Upper lobe of right lung (tissue), 1 donor: Measurements from ENCODE around the gene AUH. TPM values are rescaled to one million over a fixed set of nuclear protein-coding genes. Genes with fewer than 3 reads are reported as not detected.

Source experiments
- ATAC-seq: fragments of 200-7000 bp; cut with Tn5 transposase; one replicate; pipeline ENCODE4 v1.9.1; 2020; ENCODE audit warnings: mild to moderate bottlenecking, moderate library complexity
- DNase-seq: peaks from one replicate; pipeline ENCODE4 v3.0.0-alpha.2; 2020
- H3K27ac ChIP-seq: fragments of 200-600 bp; one replicate; pipeline ENCODE4 v1.8.0; 2022
- H3K27me3 ChIP-seq: fragments of 200-600 bp; one replicate; pipeline ENCODE4 v1.8.0; 2022; ENCODE audit warnings: mild to moderate bottlenecking
- H3K36me3 ChIP-seq: fragments of 200-600 bp; one replicate; pipeline ENCODE4 v1.8.0; 2022
- H3K4me1 ChIP-seq: fragments of 200-600 bp; one replicate; pipeline ENCODE4 v1.8.0; 2022
- H3K4me3 ChIP-seq: fragments of 200-600 bp; one replicate; pipeline ENCODE4 v1.8.0; 2022; ENCODE audit warnings: mild to moderate bottlenecking
- H3K9me3 ChIP-seq: fragments of 200-600 bp; one replicate; pipeline ENCODE4 v1.8.0; 2022
- CTCF ChIP-seq: fragments of 200-600 bp; IDR thresholded peaks from one replicate; pipeline ENCODE4 v1.8.0; 2022; ENCODE audit warnings: antibody characterized with exemption
- intact Hi-C: fragments of 100-400 bp; cut with DNase I; formaldehyde crosslinking; loops from one replicate; pipeline ENCODE4 v1.11.0; 2022
- total RNA-seq: library from RNA; stranded (reverse); fragmentation: NEBNext Ultra II Directional; extraction: Animal tissue kit (Norgen Biotek cat#: 25700); gene quantifications from one replicate; pipeline ENCODE4 v1.2.1, GENCODE V29; 2021
- donor health status: DM: no; HTN: yes; CAD: no; lungs with severe emphysema.

Gene AUH
- total RNA-seq, 1 donor from 2014 or later = 18.6 TPM

- no peak for DNase-seq
- no peaks in the 10 kb centered on the region for H3K36me3 ChIP-seq
- no peaks in the 10 kb centered on the region for H3K9me3 ChIP-seq
- no peaks in the 10 kb centered on the region for H3K27me3 ChIP-seq
- intact Hi-C loops = no loop called here
- ATAC-seq = no peak
- no peaks in the 10 kb centered on the region for H3K4me1 ChIP-seq
- no peak overlapping the region for H3K27ac ChIP-seq
- no peak overlapping the region for H3K4me3 ChIP-seq
- TF ChIP-seq CTCF = no peak
Observed at GRCh38 chr9:91180930-91181268, 180.8 kb downstream of the AUH start.

- TF ChIP-seq CTCF = no peak
- no peaks in the 10 kb centered on the region for H3K27me3 ChIP-seq
- no peak for DNase-seq
- peak; percentile 12 for ATAC-seq
- no peak overlapping the region for H3K4me3 ChIP-seq
- H3K4me1 ChIP-seq = no peaks in the 10 kb centered on the region
- H3K9me3 ChIP-seq = no peaks in the 10 kb centered on the region
- no peak overlapping the region for H3K27ac ChIP-seq
- H3K36me3 ChIP-seq = no peaks in the 10 kb centered on the region
- intact Hi-C loops = no loop called here
Observed at GRCh38 chr9:91180240-91180929, 181.3 kb downstream of the AUH start.

- Histone ChIP-seq H3K9me3 (no peaks in the 10 kb centered on the region), H3K4me1 (no peaks in the 10 kb centered on the region), H3K36me3 (no peaks in the 10 kb centered on the region), H3K4me3 (no peak overlapping the region), H3K27ac (no peak overlapping the region), H3K27me3 (no peaks in the 10 kb centered on the region)
- ATAC-seq (no peak), DNase-seq (no peak)
- intact Hi-C loops = no loop called here
- no peak for TF ChIP-seq CTCF
Observed at GRCh38 chr9:91179237-91180138, 182.2 kb downstream of the AUH start.

- H3K4me3 ChIP-seq = no peak overlapping the region
- ATAC-seq (peak; percentile 10), DNase-seq (no peak)
- no peaks in the 10 kb centered on the region for H3K36me3 ChIP-seq
- H3K27me3 ChIP-seq = no peaks in the 10 kb centered on the region
- intact Hi-C loops = no loop called here
- no peak overlapping the region for H3K27ac ChIP-seq
- no peak for TF ChIP-seq CTCF
- no peaks in the 10 kb centered on the region for H3K4me1 ChIP-seq
- H3K9me3 ChIP-seq = no peaks in the 10 kb centered on the region
Observed at GRCh38 chr9:91178281-91179236, 183.2 kb downstream of the AUH start.

GRCh38 chr9:91177661-91178280 lies 183.9 kb downstream of the AUH start:
- DNase-seq = no peak
- Histone ChIP-seq H3K4me1 (no peaks in the 10 kb centered on the region), H3K4me3 (no peak overlapping the region)

More at GRCh38 chr9:91177661-91178280, 183.9 kb downstream of the AUH start:
- intact Hi-C loops = no loop called here
- Histone ChIP-seq H3K27me3 (no peaks in the 10 kb centered on the region), H3K9me3 (no peaks in the 10 kb centered on the region), H3K27ac (no peak overlapping the region), H3K36me3 (no peaks in the 10 kb centered on the region)
- peak; percentile 43 for ATAC-seq
- no peak for TF ChIP-seq CTCF
